ENCODE measurements around the gene TCF7L1.

TCF7L1 gene

DNA sequence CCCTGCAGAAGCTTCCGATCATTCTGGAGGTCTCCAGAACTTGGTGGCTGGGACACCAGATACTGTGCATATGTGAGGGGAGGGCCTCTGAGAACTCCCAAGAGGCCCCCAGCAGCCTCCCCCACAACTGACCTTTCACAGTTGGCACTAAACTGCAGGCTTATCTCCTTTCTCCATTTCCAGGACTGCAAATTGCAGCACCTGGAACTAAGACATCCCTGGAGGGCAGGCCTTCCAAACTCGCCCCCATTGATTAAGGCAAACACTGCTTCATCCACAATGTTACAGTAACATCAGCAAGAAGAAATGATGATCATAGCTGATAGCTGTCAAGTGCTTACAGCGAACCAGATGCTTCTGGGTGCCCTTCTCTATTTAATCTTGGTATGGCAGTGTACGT, 126.7 kb downstream of the TCF7L1 start:
- DNase-seq (ENCODE audit: low spot score) = no peak
- TF ChIP-seq CTCF (IDR thresholded peaks at IDR 0.05; ENCODE audit: extremely low read depth, missing control alignments) = no peak

DNA sequence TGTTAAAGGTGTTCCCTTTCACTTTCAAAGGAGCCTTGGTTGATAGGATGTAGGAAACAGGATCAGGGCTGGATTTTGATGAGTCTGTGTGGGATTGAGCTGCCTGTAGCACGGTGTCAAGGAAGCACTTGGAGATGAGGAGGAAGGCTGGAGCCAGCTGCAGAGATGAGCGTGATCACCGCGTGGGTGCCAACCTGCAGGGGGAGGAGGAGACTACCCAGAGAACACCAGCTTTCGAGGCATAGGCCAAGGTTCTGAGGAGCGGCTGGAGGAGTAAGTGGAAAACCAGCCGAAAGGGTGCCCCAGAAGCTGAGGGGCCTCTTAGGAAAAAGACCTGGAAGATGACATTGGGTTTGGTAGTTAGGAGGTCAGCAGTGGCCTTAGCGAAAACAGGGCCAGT, 130.4 kb downstream of the TCF7L1 start:
- DNase-seq (ENCODE audit: low spot score) = no peak
- no peak for TF ChIP-seq CTCF (IDR thresholded peaks at IDR 0.05; ENCODE audit: extremely low read depth, missing control alignments)

- no peak for DNase-seq (ENCODE audit: low spot score)
- TF ChIP-seq CTCF (IDR thresholded peaks at IDR 0.05; ENCODE audit: extremely low read depth, missing control alignments) = no peak
These were observed 131.3 kb downstream of the TCF7L1 start for GRCh38 chr2:85264471-85264870.

GRCh38 chr2:85265304-85265703, 132.1 kb downstream of the TCF7L1 start:
- DNase-seq (ENCODE audit: low spot score) = no peak
- no peak for TF ChIP-seq CTCF (IDR thresholded peaks at IDR 0.05; ENCODE audit: extremely low read depth, missing control alignments)

- DNase-seq (ENCODE audit: low spot score) = peak; percentile 77
- peak; percentile 77 for TF ChIP-seq CTCF (IDR thresholded peaks at IDR 0.05; ENCODE audit: extremely low read depth, missing control alignments)
These were observed 133.2 kb downstream of the TCF7L1 start for GRCh38 chr2:85266146-85267041.

DNA sequence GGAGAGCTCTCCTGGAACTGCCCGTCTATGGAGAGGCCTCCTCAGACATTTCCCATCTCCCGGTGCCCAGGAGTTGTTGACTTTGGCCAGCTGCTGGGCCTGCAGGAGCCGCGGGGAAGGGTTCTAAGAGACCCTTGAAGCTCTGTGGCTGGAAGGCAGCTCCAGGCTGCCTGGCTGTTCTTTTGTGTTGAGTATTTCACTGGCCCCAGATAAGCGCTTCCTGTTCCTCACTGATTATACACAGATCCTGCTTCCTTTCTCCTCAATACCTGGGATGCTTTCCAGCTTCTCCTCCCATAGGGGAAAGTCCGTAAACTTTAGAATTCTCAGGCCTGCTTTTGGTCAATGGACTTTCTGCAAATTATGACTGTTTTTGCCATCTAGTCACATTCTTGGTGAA, 136.8 kb downstream of the TCF7L1 start:
- DNase-seq (ENCODE audit: low spot score) = no peak
- no peak for TF ChIP-seq CTCF (IDR thresholded peaks at IDR 0.05; ENCODE audit: extremely low read depth, missing control alignments)

DNA sequence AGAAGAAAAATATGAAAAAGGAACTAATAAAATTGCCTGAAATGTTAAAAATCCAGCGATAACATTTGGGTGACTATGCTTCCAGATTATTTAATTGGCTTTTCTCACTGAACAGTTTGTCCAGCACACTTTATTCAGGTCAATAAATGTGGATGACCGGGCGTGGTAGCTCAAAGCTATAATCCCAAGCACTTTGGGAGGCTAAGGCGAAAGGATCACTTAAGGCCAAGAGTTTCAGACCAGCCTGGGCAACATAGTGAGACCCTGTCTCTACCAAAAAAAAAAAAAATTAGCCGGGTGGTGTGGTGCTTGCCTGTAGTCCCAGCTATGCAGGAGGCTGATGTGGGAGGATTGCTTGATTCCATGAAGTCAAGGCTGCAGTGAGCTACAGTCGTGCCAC, 139.2 kb downstream of the TCF7L1 start:
- DNase-seq (ENCODE audit: low spot score) = no peak
- TF ChIP-seq CTCF (IDR thresholded peaks at IDR 0.05; ENCODE audit: extremely low read depth, missing control alignments) = no peak
